CD1c-positive myeloid dendritic cell (primary cell): Measurements from ENCODE around the gene SI.
"Not testable (repeated sequence)": the region's sequence is repeated elsewhere in the genome, so short reads cannot be mapped to it uniquely, and the experiment has no call there.

ENCODE experiments used
- DNase-seq: peaks from one replicate; pipeline ENCODE4 v3.0.0-alpha.2; 2016; ENCODE audit errors: extremely low spot score

Gene SI

DNA sequence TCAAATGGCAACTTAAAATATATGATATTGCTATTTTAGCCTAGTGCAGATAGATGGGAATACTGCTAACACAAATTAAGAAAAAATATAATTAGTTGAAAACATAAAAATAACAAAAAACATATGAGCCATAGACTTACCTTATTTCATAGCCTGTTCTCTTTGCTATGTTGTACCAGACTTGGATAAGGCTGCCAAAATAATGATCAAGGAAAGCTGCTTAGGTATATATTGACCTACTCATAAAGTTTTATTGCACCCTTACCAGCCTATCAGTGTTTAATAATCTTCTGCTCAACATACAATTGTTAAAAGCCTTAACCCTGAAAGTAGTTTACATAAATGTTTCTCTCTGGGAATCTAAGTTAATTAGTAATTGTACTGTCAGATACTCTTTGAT is at the start of gene SI:
TSS of gene SI (minus strand) at position 204 of the 400 bp plus-strand sequence. CDS start 2,484 bp downstream, outside the sequence.
- DNase-seq: no peak

DNA sequence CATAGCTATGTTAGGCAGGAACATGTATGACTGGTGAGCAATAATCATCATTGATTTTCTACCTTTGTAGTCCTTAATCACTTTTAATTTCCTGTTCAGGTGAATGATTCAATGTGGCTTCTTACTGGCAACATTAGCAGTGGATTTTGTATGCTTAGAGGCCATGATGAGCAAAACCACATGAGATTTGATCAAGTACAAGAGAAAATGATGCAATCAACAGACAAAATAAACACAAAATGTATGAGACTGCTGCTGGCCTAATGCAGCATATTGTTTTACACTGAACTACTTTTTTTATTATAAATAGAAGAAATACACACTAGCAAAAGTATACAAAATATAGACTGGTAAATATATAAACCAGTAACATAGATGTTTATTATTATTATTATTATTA is 47.5 kb upstream of the SI start:
- no peak for DNase-seq

DNA sequence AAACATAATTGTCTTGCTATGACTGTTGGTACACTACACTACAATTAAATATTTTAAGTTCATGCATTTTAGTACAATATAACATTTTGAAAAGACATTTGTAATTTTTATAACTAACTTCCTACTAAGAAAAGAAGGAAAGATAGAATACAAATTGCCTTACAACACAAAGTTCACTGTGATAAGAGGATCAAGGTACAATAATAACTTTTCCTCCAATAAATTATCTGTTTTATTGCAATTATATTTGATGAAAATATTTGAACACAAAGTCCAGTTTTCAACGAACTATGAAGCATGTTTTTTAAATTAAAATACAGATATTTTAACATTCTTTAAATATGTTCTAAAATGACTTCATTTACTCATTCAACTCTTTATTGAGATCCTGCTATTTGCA is 33.1 kb upstream of the SI start:
- no peak for DNase-seq

DNA sequence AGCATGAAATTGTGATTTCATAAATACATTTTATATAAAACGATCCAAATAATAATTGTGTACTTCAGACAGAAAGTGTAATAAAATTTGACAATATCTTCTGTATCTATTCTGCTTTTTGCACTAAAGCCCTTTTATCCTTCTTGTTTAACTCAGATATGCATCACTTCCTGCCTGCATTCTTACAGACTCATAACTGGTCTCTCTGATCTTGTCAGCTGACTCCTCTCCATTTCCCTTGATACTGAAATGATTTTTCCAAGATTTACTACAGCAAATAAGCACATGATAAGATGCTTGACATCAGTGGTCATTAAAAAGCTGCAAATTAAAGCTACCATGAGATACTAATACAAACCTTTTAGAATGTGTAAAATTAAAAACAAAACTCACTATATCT is 25.3 kb upstream of the SI start:
- DNase-seq: no peak

DNA sequence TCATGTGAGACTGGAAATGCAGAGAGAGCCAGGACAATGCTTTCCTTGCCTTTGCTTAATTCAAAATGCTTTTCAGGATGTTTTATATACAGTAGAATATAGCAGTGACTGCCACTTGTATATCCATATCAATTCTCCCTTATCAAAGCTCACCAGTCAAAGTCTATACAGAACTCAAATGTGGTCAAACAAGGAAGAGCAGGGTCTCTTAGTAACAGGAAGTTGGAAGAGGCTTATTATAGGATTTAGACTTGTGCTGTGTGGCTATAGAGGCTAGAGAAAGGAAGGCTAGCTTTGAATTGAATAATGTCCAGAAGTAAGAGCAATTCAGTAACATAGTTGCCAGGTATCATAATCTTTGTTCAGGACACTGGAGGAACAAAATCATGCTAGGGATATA is 4.4 kb upstream of the SI start:
- DNase-seq: no peak

DNA sequence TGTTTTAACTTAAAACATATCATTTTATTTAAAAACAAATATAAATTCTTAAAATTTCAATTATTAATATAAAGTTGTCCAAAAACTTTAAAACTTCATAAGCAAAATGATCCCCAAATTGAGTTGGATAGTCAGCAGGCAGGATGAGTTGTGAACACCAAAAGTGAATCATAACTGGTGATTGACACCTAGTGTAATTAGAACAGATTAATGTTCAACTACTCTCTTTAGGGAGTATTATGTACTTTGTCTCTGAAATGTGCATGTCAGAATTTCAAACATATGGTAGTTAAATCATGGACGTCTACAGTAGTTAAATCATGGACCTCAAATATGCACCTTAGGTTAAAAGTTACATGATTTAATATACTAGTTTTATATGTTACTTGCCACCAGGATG is 2.9 kb upstream of the SI start:
- no peak for DNase-seq

DNA sequence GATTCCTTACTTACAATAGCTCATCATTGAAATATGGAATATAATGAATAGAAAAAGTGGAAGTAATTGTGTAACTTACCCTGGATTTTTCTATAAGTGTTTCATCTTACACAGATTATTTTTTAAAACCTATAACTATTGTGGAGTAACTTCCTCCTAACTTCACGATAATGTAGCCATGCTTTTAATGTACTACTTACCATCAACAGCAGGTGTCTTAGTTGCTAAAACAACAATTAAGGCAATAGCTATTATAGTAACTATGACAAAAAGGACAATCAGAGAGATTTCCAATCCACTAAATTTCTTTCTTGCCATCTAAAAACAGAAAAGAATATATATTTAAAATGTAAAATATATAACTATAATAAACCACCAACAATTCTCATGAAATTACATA is 2.6 kb downstream of the SI start:
- no peak for DNase-seq

DNA sequence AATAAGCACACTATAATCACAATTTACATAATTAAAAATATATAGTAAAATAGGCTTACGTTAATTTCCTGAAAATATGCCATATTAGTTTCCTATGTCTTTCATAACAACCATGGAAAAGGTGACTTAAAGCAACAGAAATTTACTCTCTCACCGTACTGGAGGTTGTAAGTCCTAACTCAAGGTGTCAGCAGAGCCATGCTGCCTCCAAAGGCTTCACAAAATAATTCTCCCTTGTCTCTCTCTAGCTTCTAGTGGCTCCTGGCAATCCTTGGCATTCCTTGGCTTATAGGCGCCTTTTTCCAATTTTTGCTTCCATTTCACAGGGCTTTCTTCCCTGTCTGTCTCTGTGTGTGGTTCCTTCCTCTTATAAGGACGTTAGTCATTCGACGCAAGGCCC is 7.6 kb downstream of the SI start:
- DNase-seq: no peak

DNA sequence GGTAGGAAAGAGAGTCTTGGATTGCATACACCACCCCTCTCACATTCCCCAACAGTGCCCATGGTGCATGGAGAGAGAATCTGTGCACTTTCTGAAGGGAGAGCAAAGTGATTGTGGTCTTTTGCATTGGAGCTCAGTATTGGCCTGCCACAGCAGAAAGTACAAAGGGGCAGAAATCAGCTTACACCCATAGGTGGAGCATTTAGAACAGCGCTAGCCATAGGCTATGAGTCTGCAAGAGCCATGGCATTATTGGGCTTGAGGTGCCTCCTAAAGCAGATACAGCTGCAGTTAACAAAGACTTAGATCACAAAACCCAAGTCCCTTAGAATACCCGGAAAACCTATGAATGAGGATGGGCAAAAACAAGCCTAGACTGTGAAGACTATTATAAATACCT is 21.8 kb downstream of the SI start:
- no peak for DNase-seq

DNA sequence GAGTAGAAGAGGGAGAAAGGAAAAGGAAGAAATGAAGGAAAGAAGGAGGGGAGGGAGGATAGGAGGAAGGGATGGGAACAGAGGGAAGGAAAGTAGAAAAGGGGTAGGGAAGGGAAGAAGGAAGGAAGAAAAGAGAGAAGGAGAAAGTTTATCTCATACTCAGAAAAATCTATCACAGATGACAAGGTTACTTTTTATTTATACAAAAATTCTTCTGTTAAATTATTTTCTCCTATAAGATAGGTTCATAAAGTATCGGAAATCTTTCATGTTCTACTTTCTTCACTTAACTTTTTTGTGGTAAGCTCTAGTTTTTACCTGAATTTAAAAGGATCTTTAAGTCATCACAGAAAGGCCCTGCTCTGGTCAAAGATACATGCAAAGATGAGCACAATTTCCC is 38.1 kb downstream of the SI start:
- no peak for DNase-seq

DNA sequence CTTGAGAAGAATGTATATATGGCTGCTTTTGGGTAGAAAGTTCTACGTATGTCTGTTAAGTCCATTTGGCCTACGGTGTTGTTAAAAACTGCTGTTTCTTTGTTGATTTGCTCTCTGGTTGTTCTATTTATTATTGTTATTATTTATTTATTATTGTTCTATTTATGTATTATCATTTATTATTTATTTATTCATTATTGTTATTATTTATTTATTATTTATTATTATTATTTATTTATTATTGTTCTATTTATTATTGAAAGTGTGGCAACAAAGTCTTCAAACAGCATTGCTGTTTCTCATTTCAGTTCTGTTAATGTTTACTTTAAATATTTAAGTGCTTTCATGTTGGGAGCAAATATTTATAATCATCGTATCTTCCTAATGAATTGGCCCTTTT is 66.7 kb downstream of the SI start:
- DNase-seq: no peak

DNA sequence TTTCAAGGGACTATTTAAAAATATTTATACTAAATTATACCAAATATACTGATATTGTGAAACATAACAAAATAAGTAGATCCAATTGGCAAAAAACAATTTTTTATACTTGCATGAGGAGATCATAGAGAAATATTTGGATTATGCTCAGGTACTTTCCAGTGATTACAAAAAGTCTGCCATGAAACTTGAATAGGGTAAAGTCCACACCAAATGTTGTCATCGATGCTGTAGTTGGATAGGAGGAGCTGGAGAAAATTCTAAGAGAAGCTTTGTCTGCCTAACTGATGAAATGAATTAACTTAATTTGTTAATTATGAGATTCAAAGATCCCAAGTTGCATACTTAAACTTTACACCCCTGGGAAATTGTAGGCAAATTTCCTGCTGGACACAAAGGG is 93.3 kb downstream of the SI start:
- no peak for DNase-seq

DNA sequence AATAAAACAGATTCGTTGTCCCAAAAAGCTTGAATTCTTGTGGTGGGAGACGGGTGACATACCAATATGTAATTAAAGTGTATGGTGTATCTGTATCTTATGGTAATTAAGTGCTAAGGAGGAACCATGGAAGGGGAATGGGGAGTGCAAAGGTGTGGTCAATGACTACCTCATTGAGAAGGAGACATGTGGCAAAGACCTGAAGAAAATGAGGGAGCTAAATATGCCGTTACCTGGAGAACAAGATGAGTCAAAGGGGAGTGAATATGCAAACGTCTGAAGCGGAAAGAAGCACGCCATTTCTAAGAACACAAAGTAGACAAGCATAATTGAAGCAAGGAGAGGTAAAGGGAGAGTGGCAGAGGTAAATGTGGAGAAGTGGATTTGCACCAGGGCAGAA is 115.7 kb downstream of the SI start:
- DNase-seq: no peak

DNA sequence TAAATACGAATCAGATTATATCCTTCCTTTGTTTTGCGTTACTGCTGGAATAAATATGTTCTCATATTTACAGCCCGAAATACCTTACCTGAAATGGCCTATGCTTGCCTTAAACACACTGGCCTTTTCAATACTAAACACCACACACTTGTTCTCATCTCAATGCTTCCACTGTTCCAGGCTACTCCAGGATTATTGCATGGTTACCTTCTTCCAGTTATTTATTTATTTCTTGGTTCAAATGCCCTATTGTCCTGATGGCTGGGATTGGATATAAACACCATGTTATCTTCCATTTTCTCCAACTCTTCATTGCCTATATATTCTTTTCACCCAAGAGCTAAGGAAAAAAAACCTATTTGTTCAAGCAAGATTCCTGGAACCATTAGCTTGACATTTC is 125.3 kb downstream of the SI start:
- DNase-seq: no peak

DNA sequence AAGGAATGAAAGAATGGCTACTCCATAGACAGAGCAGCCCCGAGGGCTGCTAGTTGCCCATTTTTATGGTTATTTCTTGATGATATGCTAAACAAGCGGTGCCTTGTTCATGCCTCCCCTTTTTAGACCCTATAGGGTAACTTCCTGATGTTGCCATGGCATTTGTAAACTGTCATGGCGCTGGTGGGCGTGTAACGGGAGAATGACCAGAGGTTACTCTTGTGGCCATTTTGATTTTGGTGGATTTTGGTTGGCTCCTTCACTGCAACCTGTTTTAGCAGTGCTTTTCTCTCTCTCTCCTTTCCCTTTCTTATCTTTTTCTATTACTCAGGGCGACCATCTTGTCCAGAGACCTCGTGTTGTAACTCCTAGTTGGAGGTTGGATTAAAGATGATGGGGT is 126.9 kb downstream of the SI start:
- DNase-seq: not testable (repeated sequence)

DNA sequence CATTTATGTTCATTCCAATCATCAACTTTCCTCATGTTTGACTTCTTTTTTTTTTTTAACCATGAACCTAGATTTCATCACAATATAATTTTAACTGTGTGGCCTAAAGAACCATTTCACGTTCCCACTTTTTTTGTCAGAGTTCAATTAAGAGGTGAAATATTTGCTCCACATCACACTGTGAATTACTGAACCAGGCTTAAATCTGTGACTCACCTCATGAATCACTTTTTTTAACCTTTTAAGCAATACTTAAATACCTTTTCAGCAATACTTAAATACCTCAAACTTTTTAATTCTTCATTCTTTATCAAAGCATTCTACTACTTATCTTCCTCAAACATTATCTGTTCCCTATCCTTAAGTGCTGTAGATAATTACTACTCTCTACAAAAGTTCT is 137.6 kb downstream of the SI start:
- no peak for DNase-seq

DNA sequence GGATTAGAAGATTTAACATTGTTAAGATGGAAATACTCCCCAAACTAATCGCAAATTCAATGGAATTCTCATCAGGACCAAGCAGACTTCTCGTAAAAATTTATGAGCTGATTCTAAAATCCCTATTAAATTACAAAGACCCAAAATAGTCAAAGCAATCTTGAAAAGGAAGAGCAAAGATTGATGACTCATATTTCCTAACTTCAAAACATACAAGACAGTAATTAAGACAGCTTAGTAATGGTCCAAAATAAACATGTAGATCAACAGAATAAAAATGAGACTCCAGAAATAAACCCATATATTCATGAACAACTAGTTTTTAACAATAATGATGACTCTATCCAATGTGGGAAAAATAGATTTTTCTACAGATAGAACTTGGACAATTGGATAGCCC is 148.7 kb downstream of the SI start:
- no peak for DNase-seq
